Chondrocyte (in vitro differentiated cells): ENCODE results near the gene KYNU. TPM values are rescaled to one million over a fixed set of nuclear protein-coding genes. Genes with fewer than 3 reads are reported as not detected.

Experiments used
- DNase-seq: peaks from one replicate; pipeline ENCODE4 v3.0.0; 2021; ENCODE audit warnings: mixed read lengths, low spot score
- H3K27ac Mint-ChIP-seq: one replicate; pipeline ENCODE4 v1.8.0; 2021; ENCODE audit warnings: mild to moderate bottlenecking, moderate library complexity, mixed read lengths; ENCODE audit not compliant: unreplicated experiment
- H3K27me3 Mint-ChIP-seq: 2 replicates; pipeline ENCODE4 v1.8.0; 2021; ENCODE audit warnings: low read depth, mixed read lengths
- H3K36me3 Mint-ChIP-seq: 2 replicates; pipeline ENCODE4 v1.8.0; 2021; ENCODE audit warnings: low read depth, mixed read lengths
- H3K4me1 Mint-ChIP-seq: 2 replicates; pipeline ENCODE4 v1.8.0; 2021; ENCODE audit warnings: low read depth, mild to moderate bottlenecking, mixed read lengths
- H3K4me3 Mint-ChIP-seq: one replicate; pipeline ENCODE4 v1.8.0; 2021; ENCODE audit warnings: mild to moderate bottlenecking, moderate library complexity, mixed read lengths; ENCODE audit not compliant: unreplicated experiment
- H3K9me3 Mint-ChIP-seq: 2 replicates; pipeline ENCODE4 v1.8.0; 2021; ENCODE audit warnings: low read depth, mixed read lengths
- total RNA-seq: library from RNA; stranded (reverse); gene quantifications from 3 replicates; pipeline ENCODE4 v1.2.1, GENCODE V29; 2021
- TF ChIP-seq, protein P1 (sequence below): fragments of 200-600 bp; sonication (generic); IDR thresholded peaks from 2 replicates; pipeline ENCODE4 v1.5.0; 2021; ENCODE audit warnings: antibody characterized with exemption, mild to moderate bottlenecking, moderate library complexity

KYNU gene
- total RNA-seq, 1 donor from 2014 or later, result not detected

DNA sequence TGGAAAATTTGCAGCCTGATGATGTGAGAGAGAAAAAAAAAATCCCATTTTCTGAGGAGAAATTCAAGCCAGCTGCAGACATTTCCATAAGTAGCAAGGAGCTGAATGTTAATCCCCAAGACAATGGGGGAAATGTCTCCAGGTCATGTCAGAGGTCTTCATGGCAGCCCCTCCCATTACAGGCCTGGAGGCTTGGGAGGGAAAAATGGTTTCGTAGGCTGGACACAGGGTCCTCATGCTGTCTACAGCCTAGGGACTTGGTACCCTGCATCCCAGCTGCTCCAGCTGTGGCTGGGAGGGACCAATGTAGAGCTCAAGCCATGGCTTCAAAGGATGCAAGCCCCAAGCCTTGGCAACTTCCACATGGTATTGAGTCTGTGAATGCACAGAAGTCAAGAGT lies 198.2 kb downstream of the KYNU start:
- TF ChIP-seq, protein P1, sequence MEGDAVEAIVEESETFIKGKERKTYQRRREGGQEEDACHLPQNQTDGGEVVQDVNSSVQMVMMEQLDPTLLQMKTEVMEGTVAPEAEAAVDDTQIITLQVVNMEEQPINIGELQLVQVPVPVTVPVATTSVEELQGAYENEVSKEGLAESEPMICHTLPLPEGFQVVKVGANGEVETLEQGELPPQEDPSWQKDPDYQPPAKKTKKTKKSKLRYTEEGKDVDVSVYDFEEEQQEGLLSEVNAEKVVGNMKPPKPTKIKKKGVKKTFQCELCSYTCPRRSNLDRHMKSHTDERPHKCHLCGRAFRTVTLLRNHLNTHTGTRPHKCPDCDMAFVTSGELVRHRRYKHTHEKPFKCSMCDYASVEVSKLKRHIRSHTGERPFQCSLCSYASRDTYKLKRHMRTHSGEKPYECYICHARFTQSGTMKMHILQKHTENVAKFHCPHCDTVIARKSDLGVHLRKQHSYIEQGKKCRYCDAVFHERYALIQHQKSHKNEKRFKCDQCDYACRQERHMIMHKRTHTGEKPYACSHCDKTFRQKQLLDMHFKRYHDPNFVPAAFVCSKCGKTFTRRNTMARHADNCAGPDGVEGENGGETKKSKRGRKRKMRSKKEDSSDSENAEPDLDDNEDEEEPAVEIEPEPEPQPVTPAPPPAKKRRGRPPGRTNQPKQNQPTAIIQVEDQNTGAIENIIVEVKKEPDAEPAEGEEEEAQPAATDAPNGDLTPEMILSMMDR, result no peak
- H3K9me3 Mint-ChIP-seq, result peaks cover 12% of the 10 kb centered on the region
- H3K4me3 Mint-ChIP-seq, result no peak overlapping the region
- DNase-seq, result no peak
- no peaks in the 10 kb centered on the region for H3K4me1 Mint-ChIP-seq
- no peaks in the 10 kb centered on the region for H3K36me3 Mint-ChIP-seq
- H3K27ac Mint-ChIP-seq, result no peak overlapping the region
- peaks cover 3% of the 10 kb centered on the region for H3K27me3 Mint-ChIP-seq

DNA sequence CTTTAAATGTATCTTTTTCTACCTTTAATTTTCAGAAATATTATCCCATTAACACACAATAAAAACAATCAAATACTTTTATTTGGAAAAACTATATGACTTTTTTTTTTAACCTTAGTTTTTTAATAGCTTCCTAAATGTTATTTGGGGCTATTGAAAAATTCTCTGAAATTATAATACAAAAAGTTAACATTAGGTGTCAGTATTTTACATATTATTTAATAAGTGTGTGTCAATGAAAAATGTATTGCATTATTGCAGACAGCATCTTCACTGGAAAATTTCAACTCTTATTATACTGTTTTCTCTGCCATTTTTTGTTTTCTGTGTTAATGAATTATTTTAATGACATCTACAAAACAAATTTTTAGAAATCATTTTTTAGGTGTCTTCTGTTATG lies 200.6 kb downstream of the KYNU start:
- no peak for DNase-seq
- Mint-ChIP-seq H3K27ac (no peak overlapping the region), H3K27me3 (peaks cover 3% of the 10 kb centered on the region), H3K36me3 (peaks cover 3% of the 10 kb centered on the region), H3K4me3 (no peak overlapping the region), H3K9me3 (peaks cover 20% of the 10 kb centered on the region), H3K4me1 (no peaks in the 10 kb centered on the region)
- TF ChIP-seq, protein P1, result peak; percentile 71

DNA sequence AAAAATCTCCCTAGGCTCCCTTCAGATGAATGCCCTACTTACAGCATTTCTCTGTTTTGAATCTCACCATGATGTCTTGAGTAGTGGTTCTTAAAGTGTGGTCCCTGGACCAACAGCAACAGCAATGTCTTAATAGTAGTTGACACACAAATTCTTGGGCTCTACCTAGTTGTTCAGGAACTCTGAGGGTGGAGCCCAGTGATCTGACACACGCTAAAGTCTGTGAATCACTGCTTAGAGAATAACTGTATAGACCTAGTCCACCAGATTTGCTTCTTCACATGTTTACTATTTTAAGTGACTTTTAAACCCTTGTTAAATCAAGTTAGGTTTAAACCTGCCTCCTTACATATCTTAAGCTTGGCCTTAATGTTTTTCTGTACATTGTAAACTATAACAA lies 204.2 kb downstream of the KYNU start:
- Mint-ChIP-seq H3K36me3 (peaks cover 3% of the 10 kb centered on the region), H3K27ac (no peak overlapping the region), H3K4me3 (no peak overlapping the region), H3K9me3 (peaks cover 8% of the 10 kb centered on the region), H3K27me3 (peaks cover 3% of the 10 kb centered on the region), H3K4me1 (peaks cover 5% of the 10 kb centered on the region)
- TF ChIP-seq, protein P1, result no peak
- DNase-seq, result no peak

DNA sequence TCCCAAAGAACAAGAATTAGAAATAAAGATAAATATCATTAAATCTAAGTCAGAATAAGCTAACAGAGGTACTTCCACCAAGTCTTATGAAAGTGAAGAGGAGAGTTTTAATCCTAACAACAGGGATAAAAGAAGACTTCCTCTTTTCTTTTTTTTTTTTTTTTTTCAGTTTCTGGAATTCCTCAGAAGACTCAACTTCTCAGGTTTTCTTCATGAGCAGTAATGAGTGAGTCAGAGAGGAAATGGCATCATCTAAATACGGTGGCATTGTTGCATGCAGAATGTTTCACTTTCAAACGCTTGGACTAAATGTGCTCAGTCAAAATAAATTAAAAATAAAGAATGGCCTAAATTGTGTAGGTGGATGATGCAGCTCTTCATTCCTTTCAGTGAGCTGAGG lies 206.2 kb downstream of the KYNU start:
- no peak for DNase-seq
- H3K27ac Mint-ChIP-seq, result peak overlapping the region; percentile 51
- peaks cover 3% of the 10 kb centered on the region for H3K27me3 Mint-ChIP-seq
- H3K4me1 Mint-ChIP-seq, result peaks cover 5% of the 10 kb centered on the region
- TF ChIP-seq, protein P1, result no peak
- peaks cover 3% of the 10 kb centered on the region for H3K36me3 Mint-ChIP-seq
- H3K9me3 Mint-ChIP-seq, result peaks cover 8% of the 10 kb centered on the region
- no peak overlapping the region for H3K4me3 Mint-ChIP-seq

DNA sequence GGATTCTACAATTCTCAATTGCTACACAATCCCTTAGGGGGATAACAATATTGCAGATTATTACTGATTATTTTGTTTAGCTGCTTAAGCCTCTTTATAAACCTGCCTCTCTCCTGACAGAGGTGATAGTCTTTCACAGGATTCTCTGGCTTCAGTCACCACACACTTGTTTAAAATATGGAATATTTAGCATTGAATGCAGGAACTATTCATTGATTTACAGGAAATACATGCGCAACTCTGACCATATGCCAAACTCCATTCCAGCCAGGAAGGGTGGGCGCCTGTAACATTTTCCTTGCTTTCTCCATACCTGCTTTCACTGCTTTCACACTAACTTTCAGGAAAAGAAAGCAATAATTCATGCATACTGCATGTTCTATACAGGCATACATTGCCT lies 207.0 kb downstream of the KYNU start:
- TF ChIP-seq, protein P1, result no peak
- DNase-seq, result no peak
- Mint-ChIP-seq H3K27ac (no peak overlapping the region), H3K9me3 (peaks cover 8% of the 10 kb centered on the region), H3K36me3 (peaks cover 3% of the 10 kb centered on the region), H3K4me3 (no peak overlapping the region), H3K4me1 (peaks cover 5% of the 10 kb centered on the region), H3K27me3 (peaks cover 3% of the 10 kb centered on the region)
